ENCODE results near the gene CEPT1.

The CEPT1 gene

DNA sequence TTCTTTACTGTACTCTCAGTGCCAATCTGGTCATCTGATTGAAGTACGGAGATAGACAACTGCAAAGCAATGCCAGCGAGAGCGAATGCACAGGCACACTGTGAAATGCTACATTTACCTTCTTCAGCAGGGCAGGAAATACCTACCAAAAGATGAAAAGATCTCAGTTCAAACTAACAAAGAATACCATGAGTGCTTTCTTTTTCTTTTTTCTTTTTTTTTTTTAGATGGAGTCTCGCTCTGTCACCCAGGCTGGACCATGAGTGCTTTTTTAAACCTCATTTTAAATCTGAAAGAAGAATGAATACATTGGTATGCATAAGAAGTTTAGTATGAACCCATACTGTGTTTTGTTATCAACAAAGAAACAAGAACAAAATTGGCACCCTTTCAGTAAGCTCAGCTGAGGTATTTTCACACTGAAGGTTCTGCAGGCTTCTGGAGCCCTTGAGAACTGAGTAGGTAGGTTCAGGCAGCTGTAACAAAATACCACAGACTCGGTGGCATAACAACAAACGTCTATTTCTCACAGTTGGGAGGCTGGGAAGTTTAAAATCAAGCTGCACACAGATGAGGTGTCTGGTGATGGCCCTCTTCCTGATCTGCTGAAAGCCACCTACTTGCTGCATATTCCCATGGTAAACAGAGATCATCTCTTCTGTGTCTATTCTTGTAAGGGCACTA is 85.8 kb downstream of the CEPT1 start:
- Histone ChIP-seq H3K79me2 (ENCODE audit: insufficient read depth, low read length) (peaks cover 13% of the 10 kb centered on the region), H2AFZ (ENCODE audit: low read depth, low read length, severe bottlenecking) (peak overlapping the region; percentile 43), H4K20me1 (ENCODE audit: low read depth, low read length) (no peaks in the 10 kb centered on the region), H3K9ac (ENCODE audit: low read length) (peak overlapping the region; percentile 78), H3K4me2 (ENCODE audit: low read depth, low read length, poor library complexity, severe bottlenecking) (peak overlapping the region; percentile 94), H3K9me2 (replicated peaks; ENCODE audit: insufficient read depth, low read length) (no peaks in the 10 kb centered on the region), H3K36me3 (ENCODE audit: low read length) (peaks cover 3% of the 10 kb centered on the region; the same call in 1 of the 2 replicates), H3K27ac (ENCODE audit: low read depth, low read length) (peak overlapping the region; percentile 100), H3F3A (ENCODE audit: insufficient read depth) (peaks cover 65% of the 10 kb centered on the region), H3K9me3 (ENCODE audit: insufficient read depth, low read length) (no peaks in the 10 kb centered on the region), H3K27me3 (ENCODE audit: low read length) (no peaks in the 10 kb centered on the region), H3K4me3 (ENCODE audit: insufficient read depth, low read length, poor library complexity, severe bottlenecking) (peak overlapping the region; percentile 16)
- TF ChIP-seq EZH2phosphoT487 (conservative IDR thresholded peaks at IDR 0.05; ENCODE audit: low read length): no peak
- TF ChIP-seq CTCF (IDR thresholded peaks at IDR 0.05; ENCODE audit: insufficient read depth, low read length, poor library complexity, severe bottlenecking): no peak

DNA sequence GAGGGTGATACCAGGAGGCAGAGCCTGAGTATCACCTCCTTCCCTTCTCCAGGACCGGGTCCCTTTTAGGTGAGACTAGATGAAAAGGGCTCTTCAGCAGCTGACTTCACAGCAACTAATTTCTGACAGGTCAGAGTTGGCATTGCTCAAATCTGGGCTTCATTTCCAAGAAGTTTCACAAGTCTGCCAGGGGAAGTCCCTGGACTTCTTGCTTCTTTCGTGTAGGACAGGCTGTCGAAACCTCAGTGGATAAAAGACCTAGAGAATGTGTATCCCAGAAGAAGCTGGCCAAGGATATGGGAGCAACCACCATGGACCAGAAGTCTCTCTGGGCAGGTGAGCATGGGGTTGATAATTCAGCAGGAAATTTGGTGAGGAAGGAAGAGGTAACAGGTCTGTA is 87.4 kb downstream of the CEPT1 start, which contains the start of gene CHI3L2:
Gene CHI3L2, plus strand, starts transcription at position 280 of the 400 bp plus-strand sequence. Its CDS starts 17 bp downstream, at position 297.
- Histone ChIP-seq H3F3A (ENCODE audit: insufficient read depth) (peaks cover 52% of the 10 kb centered on the region), H3K4me2 (ENCODE audit: low read depth, low read length, poor library complexity, severe bottlenecking) (peak within 1 kb of the TSS; percentile 94), H3K27ac (ENCODE audit: low read depth, low read length) (peak within 1 kb of the TSS; percentile 100), H3K79me2 (ENCODE audit: insufficient read depth, low read length) (peaks cover 29% of the 10 kb centered on the region), H4K20me1 (ENCODE audit: low read depth, low read length) (peaks cover 4% of the 10 kb centered on the region; the same call in 1 of the 2 replicates), H3K9me3 (ENCODE audit: insufficient read depth, low read length) (no peaks in the 10 kb centered on the region), H3K9me2 (replicated peaks; ENCODE audit: insufficient read depth, low read length) (no peaks in the 10 kb centered on the region), H2AFZ (ENCODE audit: low read depth, low read length, severe bottlenecking) (peak within 1 kb of the TSS; percentile 10), H3K36me3 (ENCODE audit: low read length) (peaks cover 19% of the 10 kb centered on the region), H3K4me3 (ENCODE audit: insufficient read depth, low read length, poor library complexity, severe bottlenecking) (no peak within 1 kb of the TSS), H3K9ac (ENCODE audit: low read length) (peak within 1 kb of the TSS; percentile 78), H3K27me3 (ENCODE audit: low read length) (no peaks in the 10 kb centered on the region)
- TF ChIP-seq EZH2phosphoT487 (conservative IDR thresholded peaks at IDR 0.05; ENCODE audit: low read length) (no peak), CTCF (IDR thresholded peaks at IDR 0.05; ENCODE audit: insufficient read depth, low read length, poor library complexity, severe bottlenecking) (no peak)

- peak overlapping the region; percentile 100 for H3K27ac ChIP-seq (ENCODE audit: low read depth, low read length)
- peaks cover 35% of the 10 kb centered on the region for H3K79me2 ChIP-seq (ENCODE audit: insufficient read depth, low read length)
- H3K4me3 ChIP-seq (ENCODE audit: insufficient read depth, low read length, poor library complexity, severe bottlenecking): no peak overlapping the region
- H3K9me2 ChIP-seq (replicated peaks; ENCODE audit: insufficient read depth, low read length): no peaks in the 10 kb centered on the region
- H3K4me2 ChIP-seq (ENCODE audit: low read depth, low read length, poor library complexity, severe bottlenecking): peak overlapping the region; percentile 41
- no peak for TF ChIP-seq EZH2phosphoT487 (conservative IDR thresholded peaks at IDR 0.05; ENCODE audit: low read length)
- H3K9ac ChIP-seq (ENCODE audit: low read length): peak overlapping the region; percentile 37
- peaks cover 8% of the 10 kb centered on the region; the same call in 1 of the 2 replicates for H4K20me1 ChIP-seq (ENCODE audit: low read depth, low read length)
- H3K36me3 ChIP-seq (ENCODE audit: low read length): peaks cover 25% of the 10 kb centered on the region
- H2AFZ ChIP-seq (ENCODE audit: low read depth, low read length, severe bottlenecking): peak overlapping the region; percentile 10
- no peaks in the 10 kb centered on the region for H3K27me3 ChIP-seq (ENCODE audit: low read length)
- no peaks in the 10 kb centered on the region for H3K9me3 ChIP-seq (ENCODE audit: insufficient read depth, low read length)
- H3F3A ChIP-seq (ENCODE audit: insufficient read depth): peaks cover 51% of the 10 kb centered on the region
Measured at GRCh38 chr1:111227851-111228747, 88.1 kb downstream of the CEPT1 start.
